GM12874 (cell line): ENCODE data around the gene TRMT5.

Experiments used
- TF ChIP-seq, protein P1 (sequence below): IDR thresholded peaks from 2 replicates; pipeline ENCODE4 v1.5.1; 2011; ENCODE audit warnings: low read depth, mild to moderate bottlenecking, control low read depth, low read length, moderate library complexity; ENCODE audit not compliant: insufficient read depth

The TRMT5 gene

DNA sequence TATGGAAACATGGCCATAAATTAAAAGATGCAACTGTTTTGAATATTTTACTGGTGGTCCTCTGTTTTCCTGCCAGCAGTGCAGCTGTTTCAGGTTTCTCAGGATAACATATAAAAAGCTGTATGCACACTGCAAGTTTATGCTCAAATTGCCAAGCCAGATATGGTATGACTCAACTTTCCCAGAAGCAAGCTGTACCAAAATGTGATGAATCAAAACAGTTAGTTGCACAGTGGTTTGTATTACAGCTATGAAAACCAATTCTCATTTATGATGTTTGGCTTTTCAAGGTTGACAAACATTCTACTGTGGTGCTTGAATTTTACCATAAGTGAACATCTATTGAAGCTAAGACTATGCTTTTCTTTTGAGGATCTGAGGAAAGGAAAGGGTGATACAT, 15.5 kb downstream of the TRMT5 start:
- TF ChIP-seq, protein P1, sequence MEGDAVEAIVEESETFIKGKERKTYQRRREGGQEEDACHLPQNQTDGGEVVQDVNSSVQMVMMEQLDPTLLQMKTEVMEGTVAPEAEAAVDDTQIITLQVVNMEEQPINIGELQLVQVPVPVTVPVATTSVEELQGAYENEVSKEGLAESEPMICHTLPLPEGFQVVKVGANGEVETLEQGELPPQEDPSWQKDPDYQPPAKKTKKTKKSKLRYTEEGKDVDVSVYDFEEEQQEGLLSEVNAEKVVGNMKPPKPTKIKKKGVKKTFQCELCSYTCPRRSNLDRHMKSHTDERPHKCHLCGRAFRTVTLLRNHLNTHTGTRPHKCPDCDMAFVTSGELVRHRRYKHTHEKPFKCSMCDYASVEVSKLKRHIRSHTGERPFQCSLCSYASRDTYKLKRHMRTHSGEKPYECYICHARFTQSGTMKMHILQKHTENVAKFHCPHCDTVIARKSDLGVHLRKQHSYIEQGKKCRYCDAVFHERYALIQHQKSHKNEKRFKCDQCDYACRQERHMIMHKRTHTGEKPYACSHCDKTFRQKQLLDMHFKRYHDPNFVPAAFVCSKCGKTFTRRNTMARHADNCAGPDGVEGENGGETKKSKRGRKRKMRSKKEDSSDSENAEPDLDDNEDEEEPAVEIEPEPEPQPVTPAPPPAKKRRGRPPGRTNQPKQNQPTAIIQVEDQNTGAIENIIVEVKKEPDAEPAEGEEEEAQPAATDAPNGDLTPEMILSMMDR = no peak

DNA sequence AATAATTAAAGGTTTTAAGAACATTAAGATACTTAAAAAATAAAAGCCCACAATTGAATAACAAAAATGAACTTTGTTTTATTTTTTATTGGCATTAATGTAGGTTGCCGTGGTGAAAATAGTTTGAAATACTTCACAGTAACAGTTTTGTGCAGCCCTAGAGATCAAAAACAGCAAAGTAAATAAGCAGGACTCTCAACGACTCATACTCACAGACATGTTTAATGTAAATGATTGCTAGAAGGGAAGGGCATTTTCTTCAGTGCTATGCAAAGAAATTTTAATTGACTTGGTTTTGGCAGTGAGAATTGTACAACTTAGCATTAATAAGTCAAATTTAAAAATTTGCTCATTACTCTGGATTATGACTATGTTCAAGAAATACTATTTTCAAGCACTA, 16.0 kb downstream of the TRMT5 start:
- TF ChIP-seq, protein P1 = no peak

- TF ChIP-seq, protein P1 = no peak
These were observed 17.1 kb downstream of the TRMT5 start for GRCh38 chr14:60963761-60964160.

- TF ChIP-seq, protein P1 = no peak
These were observed 22.7 kb downstream of the TRMT5 start for GRCh38 chr14:60958146-60958545.

- TF ChIP-seq, protein P1 = no peak
These were observed 24.2 kb downstream of the TRMT5 start for GRCh38 chr14:60956632-60957031.

- TF ChIP-seq, protein P1 = no peak
These were observed 24.7 kb downstream of the TRMT5 start for GRCh38 chr14:60956202-60956601.

GRCh38 chr14:60951776-60952435, 29.0 kb downstream of the TRMT5 start:
- TF ChIP-seq, protein P1 = no peak

DNA sequence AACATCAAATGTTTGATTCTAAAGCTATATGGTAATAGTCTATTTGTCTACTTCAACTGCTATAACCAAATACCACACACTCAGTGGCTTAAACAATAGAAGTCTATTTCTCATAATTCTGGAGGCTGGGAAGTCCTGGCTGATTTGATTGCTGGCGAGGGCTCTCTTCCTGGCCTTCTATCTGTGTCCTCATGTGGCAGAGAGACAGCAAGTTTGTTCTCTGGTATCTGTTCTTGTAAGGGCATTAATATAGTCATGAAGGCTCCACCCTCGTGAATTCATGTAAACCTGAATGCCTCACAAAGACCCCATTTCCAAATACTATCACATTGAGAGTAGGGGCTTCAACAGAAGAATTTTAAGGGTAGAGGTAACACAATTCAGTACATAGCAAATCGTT, 34.1 kb downstream of the TRMT5 start:
- TF ChIP-seq, protein P1 = no peak
